ENCODE data around the gene ACAD11.

ACAD11 gene

DNA sequence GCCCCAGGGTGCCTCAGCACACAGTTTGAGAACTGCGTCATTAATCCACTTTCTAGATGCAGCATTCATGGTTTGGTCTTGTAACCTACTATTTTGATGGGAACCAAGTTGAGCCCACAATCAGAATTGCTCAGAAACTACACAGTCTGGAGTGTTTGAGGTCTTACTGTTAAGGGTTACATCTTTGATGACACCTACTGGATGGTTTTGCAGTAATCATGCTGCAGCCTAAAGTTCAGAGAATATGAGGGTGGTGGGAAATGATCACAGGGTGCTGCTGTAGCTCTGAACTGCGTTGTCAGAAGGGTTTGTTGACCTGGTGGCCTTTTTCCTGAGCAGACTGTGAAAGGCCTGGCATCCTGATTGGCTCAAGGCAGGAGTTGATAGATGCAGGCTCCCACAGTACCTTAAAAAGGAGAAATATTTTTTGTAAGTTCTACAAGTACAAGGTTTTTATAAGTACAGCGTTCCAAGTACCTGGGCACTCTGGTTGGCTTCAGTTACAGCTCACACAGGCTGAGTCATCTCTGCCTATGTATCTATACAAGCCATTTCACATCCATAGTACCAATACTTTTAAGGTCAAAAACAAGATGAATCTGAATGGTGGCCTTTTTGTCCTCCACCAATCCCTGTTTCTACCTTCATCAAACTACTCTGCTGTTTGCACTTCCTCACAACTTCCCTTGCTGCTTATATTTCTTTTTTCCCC lies 123.0 kb downstream of the ACAD11 start:
- Histone ChIP-seq H3K4me1 (ENCODE audit: control insufficient read depth, insufficient read depth, low read length) (no peaks in the 10 kb centered on the region), H3K36me3 (ENCODE audit: control insufficient read depth, insufficient read depth, low read length) (peaks cover 54% of the 10 kb centered on the region), H3K4me3 (ENCODE audit: low read depth, low read length) (no peak overlapping the region), H3K9me3 (ENCODE audit: control insufficient read depth, insufficient read depth, low read length) (no peaks in the 10 kb centered on the region), H3K9ac (ENCODE audit: low read depth, low read length) (no peak overlapping the region), H3K27ac (ENCODE audit: low read depth, low read length) (no peak overlapping the region), H3K27me3 (ENCODE audit: control insufficient read depth, insufficient read depth, low read length) (no peaks in the 10 kb centered on the region)

DNA sequence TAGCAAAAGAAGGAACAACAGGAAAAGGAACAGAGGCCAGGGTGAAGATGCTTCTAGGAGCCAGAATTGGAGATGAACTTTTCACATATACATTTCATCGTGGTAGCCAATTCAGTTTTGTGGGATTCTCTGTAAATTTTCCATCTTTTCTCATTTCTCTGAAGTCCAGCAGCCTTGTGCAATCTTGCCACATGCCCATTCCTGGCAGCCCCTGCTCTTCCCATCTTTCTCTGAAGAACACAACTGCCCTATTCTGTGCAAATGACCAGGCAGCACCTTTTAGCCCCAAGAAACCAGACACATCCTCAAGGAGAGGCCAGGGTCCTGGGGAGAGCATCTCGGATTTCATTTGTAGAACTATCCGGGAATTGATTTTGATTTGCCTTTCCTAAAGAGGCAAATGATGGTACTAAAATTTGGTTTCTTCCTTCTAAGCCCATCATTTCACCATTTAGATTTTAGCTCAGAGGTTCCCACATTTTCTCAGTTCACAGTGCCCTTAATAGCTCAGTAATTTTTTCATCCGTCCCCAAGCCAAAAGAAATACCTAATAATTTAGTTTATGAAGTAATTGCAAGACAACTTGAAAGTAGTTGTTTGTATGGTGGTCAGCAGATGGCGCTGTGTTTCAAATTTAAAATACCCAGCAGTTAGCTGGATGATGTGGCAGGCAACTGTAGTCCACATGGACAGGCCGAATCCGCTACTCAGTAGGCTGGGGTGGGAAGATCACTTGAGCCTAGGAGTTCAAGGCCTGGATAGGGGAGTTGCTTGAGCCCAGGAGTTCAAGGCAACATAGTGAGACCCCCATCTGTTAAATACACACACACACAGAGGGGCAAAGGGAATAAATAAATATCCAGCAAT lies 123.8 kb downstream of the ACAD11 start:
- Histone ChIP-seq H3K9me3 (ENCODE audit: control insufficient read depth, insufficient read depth, low read length) (no peaks in the 10 kb centered on the region), H3K4me3 (ENCODE audit: low read depth, low read length) (no peak overlapping the region), H3K27ac (ENCODE audit: low read depth, low read length) (no peak overlapping the region), H3K36me3 (ENCODE audit: control insufficient read depth, insufficient read depth, low read length) (peaks cover 61% of the 10 kb centered on the region), H3K27me3 (ENCODE audit: control insufficient read depth, insufficient read depth, low read length) (no peaks in the 10 kb centered on the region), H3K4me1 (ENCODE audit: control insufficient read depth, insufficient read depth, low read length) (no peaks in the 10 kb centered on the region), H3K9ac (ENCODE audit: low read depth, low read length) (no peak overlapping the region)

DNA sequence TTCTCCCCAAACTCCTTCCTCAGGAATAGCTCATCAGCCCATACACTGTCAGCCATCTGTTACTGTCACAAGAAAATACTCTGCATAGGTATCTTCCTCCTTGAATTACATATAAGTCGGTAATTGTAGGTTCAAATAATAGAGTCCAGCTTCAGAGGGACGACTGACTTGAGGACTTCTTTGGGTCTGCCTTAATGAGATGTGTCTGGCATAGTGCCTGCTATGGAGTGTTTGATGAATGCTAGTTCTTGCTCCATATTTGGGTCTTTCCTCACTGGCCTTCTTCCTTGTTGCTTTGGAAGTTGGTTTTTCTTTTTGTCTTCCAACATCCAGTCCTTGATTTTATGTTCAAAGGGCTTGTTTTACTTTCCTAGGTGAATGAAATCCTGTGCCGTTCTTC lies 129.0 kb downstream of the ACAD11 start:
- no peak overlapping the region for H3K9ac ChIP-seq (ENCODE audit: low read depth, low read length)
- H3K4me1 ChIP-seq (ENCODE audit: control insufficient read depth, insufficient read depth, low read length), result no peaks in the 10 kb centered on the region
- no peak overlapping the region for H3K27ac ChIP-seq (ENCODE audit: low read depth, low read length)
- no peak overlapping the region for H3K4me3 ChIP-seq (ENCODE audit: low read depth, low read length)
- H3K9me3 ChIP-seq (ENCODE audit: control insufficient read depth, insufficient read depth, low read length), result no peaks in the 10 kb centered on the region
- H3K27me3 ChIP-seq (ENCODE audit: control insufficient read depth, insufficient read depth, low read length), result no peaks in the 10 kb centered on the region
- H3K36me3 ChIP-seq (ENCODE audit: control insufficient read depth, insufficient read depth, low read length), result peaks cover 79% of the 10 kb centered on the region

DNA sequence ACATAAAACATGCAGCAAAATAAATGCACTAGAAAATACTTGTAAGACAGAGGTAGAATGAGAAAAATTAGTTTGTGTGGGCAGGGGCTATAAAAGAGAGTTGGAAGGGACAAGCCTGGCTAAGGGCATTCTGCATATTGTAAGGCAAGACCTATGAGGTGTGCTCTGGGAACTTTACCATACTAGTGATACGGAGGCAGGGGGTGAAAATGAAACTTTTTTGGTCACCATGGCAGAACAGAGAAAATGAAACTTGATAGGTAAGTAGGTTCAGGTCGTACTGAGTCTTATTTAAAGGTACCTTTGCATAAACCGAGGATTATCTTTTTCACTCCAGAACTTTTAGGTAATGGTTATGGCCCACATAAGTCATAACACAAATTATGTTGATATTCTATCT lies 137.3 kb downstream of the ACAD11 start:
- no peak overlapping the region for H3K9ac ChIP-seq (ENCODE audit: low read depth, low read length)
- no peaks in the 10 kb centered on the region for H3K27me3 ChIP-seq (ENCODE audit: control insufficient read depth, insufficient read depth, low read length)
- H3K27ac ChIP-seq (ENCODE audit: low read depth, low read length), result no peak overlapping the region
- no peak overlapping the region for H3K4me3 ChIP-seq (ENCODE audit: low read depth, low read length)
- H3K4me1 ChIP-seq (ENCODE audit: control insufficient read depth, insufficient read depth, low read length), result no peaks in the 10 kb centered on the region
- no peaks in the 10 kb centered on the region for H3K9me3 ChIP-seq (ENCODE audit: control insufficient read depth, insufficient read depth, low read length)
- H3K36me3 ChIP-seq (ENCODE audit: control insufficient read depth, insufficient read depth, low read length), result peaks cover 92% of the 10 kb centered on the region

DNA sequence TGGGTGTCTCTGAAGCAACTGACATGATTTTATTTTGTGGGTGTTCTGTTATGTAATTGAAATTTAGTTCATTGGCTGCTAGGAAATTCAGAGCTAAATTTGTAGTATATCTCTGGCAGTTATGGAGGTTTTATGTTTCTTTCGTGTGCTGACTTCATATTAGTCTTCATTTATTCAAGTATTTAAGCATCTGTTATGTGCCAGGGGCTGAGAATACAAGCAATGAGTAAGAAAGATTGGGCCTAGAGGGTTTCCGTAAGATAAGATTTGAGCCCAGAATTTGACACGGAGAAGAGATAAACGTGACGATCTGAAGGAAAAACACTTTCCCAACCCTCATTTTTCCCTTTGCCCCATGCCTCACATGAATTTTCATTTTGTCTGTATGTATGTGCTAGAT lies 137.7 kb downstream of the ACAD11 start:
- no peaks in the 10 kb centered on the region for H3K27me3 ChIP-seq (ENCODE audit: control insufficient read depth, insufficient read depth, low read length)
- peaks cover 92% of the 10 kb centered on the region for H3K36me3 ChIP-seq (ENCODE audit: control insufficient read depth, insufficient read depth, low read length)
- no peak overlapping the region for H3K9ac ChIP-seq (ENCODE audit: low read depth, low read length)
- no peak overlapping the region for H3K4me3 ChIP-seq (ENCODE audit: low read depth, low read length)
- H3K9me3 ChIP-seq (ENCODE audit: control insufficient read depth, insufficient read depth, low read length), result no peaks in the 10 kb centered on the region
- no peaks in the 10 kb centered on the region for H3K4me1 ChIP-seq (ENCODE audit: control insufficient read depth, insufficient read depth, low read length)
- H3K27ac ChIP-seq (ENCODE audit: low read depth, low read length), result no peak overlapping the region

DNA sequence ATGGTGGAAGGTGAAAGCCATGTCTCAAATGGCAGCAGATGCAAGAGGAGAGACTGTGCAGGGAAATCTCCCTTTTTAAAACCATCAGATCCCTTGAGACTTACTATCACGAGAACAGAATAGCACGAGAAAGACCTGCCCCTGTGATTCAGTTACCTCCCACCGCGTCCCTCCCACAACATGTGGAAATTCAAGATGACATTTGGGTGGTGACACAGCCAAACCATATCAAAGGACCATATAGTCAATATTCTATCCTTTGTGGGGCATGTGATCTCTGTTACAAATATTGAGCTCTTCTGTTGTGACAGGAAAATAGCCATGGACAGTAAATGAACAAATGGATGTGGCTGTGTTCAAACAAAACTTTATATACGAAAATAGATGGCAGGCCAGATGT lies 139.7 kb downstream of the ACAD11 start:
- Histone ChIP-seq H3K27ac (ENCODE audit: low read depth, low read length) (no peak overlapping the region), H3K4me3 (ENCODE audit: low read depth, low read length) (no peak overlapping the region), H3K9ac (ENCODE audit: low read depth, low read length) (no peak overlapping the region), H3K4me1 (ENCODE audit: control insufficient read depth, insufficient read depth, low read length) (no peaks in the 10 kb centered on the region), H3K36me3 (ENCODE audit: control insufficient read depth, insufficient read depth, low read length) (peaks cover 94% of the 10 kb centered on the region), H3K9me3 (ENCODE audit: control insufficient read depth, insufficient read depth, low read length) (no peaks in the 10 kb centered on the region), H3K27me3 (ENCODE audit: control insufficient read depth, insufficient read depth, low read length) (no peaks in the 10 kb centered on the region)

DNA sequence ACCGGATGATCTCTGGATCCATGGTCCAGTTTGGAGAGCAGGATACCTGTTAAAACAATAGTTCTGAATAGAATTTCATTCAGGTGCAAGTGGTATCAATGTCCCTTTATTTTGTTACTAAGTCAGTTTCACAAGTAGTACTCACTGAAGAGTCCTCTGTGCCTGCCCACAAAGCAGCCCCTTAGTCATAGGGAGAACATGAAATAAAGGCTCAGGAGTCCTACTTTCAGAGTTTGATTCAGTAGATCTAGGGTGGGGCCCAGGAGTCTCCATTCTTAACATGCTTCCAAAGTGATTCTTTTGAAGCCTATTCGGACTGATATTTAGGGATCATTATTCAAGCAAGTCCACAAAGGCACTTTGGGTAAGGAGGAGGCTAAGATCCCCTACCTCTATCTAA lies 142.3 kb downstream of the ACAD11 start:
- H3K9ac ChIP-seq (ENCODE audit: low read depth, low read length), result no peak overlapping the region
- no peaks in the 10 kb centered on the region for H3K4me1 ChIP-seq (ENCODE audit: control insufficient read depth, insufficient read depth, low read length)
- H3K4me3 ChIP-seq (ENCODE audit: low read depth, low read length), result no peak overlapping the region
- no peaks in the 10 kb centered on the region for H3K27me3 ChIP-seq (ENCODE audit: control insufficient read depth, insufficient read depth, low read length)
- no peaks in the 10 kb centered on the region for H3K9me3 ChIP-seq (ENCODE audit: control insufficient read depth, insufficient read depth, low read length)
- no peak overlapping the region for H3K27ac ChIP-seq (ENCODE audit: low read depth, low read length)
- peaks cover 93% of the 10 kb centered on the region for H3K36me3 ChIP-seq (ENCODE audit: control insufficient read depth, insufficient read depth, low read length)

DNA sequence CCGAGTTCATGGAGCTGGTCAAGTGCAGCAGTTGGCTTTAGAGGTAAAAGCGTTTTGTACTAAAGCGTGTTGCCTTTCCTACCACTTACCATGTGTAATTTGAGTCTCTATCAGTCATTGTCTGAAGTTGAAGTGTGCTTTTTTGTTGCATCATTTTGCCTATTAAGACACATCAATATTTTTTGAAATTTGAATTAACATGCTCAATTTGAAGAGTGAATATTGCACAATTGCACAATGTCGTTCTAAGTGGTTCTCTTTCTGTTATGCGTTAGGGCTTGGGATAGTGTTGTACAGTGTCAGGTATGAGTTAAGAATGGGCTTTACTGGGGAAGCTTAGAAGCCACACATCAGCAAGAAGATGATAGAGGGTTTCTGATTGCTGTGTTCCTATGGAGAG lies 146.6 kb downstream of the ACAD11 start:
- no peak overlapping the region for H3K4me3 ChIP-seq (ENCODE audit: low read depth, low read length)
- H3K9me3 ChIP-seq (ENCODE audit: control insufficient read depth, insufficient read depth, low read length), result no peaks in the 10 kb centered on the region
- no peaks in the 10 kb centered on the region for H3K27me3 ChIP-seq (ENCODE audit: control insufficient read depth, insufficient read depth, low read length)
- H3K9ac ChIP-seq (ENCODE audit: low read depth, low read length), result no peak overlapping the region
- no peaks in the 10 kb centered on the region for H3K4me1 ChIP-seq (ENCODE audit: control insufficient read depth, insufficient read depth, low read length)
- H3K27ac ChIP-seq (ENCODE audit: low read depth, low read length), result no peak overlapping the region
- peaks cover 96% of the 10 kb centered on the region for H3K36me3 ChIP-seq (ENCODE audit: control insufficient read depth, insufficient read depth, low read length)

DNA sequence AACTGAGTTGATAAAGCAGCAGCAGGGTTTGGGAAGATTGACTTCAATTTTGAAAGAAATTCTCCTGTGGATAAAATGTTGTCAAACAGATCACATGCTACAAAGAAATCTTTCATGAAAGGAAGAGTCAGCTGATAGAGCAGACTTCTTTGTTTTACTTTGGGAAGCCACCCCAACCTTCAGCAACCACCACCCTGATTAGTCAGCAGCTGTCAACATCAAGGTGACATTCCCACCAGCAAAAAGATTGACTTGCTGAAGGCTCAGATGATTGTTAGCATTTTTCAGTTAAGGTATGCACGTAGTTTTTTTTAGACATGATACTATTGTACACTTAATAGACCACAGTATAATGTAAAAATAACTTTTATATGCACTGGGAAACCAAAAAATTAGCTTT lies 150.1 kb downstream of the ACAD11 start:
- Histone ChIP-seq H3K36me3 (ENCODE audit: control insufficient read depth, insufficient read depth, low read length) (peaks cover 93% of the 10 kb centered on the region), H3K9me3 (ENCODE audit: control insufficient read depth, insufficient read depth, low read length) (no peaks in the 10 kb centered on the region), H3K4me3 (ENCODE audit: low read depth, low read length) (no peak overlapping the region), H3K27ac (ENCODE audit: low read depth, low read length) (no peak overlapping the region), H3K4me1 (ENCODE audit: control insufficient read depth, insufficient read depth, low read length) (no peaks in the 10 kb centered on the region), H3K27me3 (ENCODE audit: control insufficient read depth, insufficient read depth, low read length) (no peaks in the 10 kb centered on the region), H3K9ac (ENCODE audit: low read depth, low read length) (no peak overlapping the region)

DNA sequence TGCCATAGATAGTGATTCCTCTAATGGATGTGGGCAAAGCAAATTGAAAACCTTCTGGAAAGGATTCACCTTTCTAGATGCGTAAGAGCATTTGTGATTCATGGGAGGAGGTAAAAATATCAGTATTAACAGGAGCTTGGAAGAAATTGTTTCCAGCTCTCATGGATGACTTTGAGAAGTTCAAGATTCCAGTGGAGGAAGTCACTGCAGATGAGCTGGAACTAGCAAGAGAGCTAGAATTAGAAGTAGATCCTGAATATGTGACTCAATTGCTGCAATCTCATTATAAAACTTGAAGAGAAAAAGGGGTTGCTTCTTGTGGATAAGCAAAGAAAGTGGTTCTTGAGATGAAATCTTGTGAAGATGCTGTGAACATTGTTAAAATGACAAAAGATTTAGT lies 150.5 kb downstream of the ACAD11 start:
- no peak overlapping the region for H3K4me3 ChIP-seq (ENCODE audit: low read depth, low read length)
- H3K27me3 ChIP-seq (ENCODE audit: control insufficient read depth, insufficient read depth, low read length), result no peaks in the 10 kb centered on the region
- H3K9ac ChIP-seq (ENCODE audit: low read depth, low read length), result no peak overlapping the region
- no peaks in the 10 kb centered on the region for H3K4me1 ChIP-seq (ENCODE audit: control insufficient read depth, insufficient read depth, low read length)
- H3K9me3 ChIP-seq (ENCODE audit: control insufficient read depth, insufficient read depth, low read length), result no peaks in the 10 kb centered on the region
- no peak overlapping the region for H3K27ac ChIP-seq (ENCODE audit: low read depth, low read length)
- H3K36me3 ChIP-seq (ENCODE audit: control insufficient read depth, insufficient read depth, low read length), result peaks cover 94% of the 10 kb centered on the region
